Ecto neural progenitor cell (in vitro differentiated cells): ENCODE measurements around the gene PPP4C.

Experiments used
- DNase-seq: peaks from one replicate; pipeline ENCODE4 v3.0.0-alpha.2; 2018; ENCODE audit warnings: low spot score

Gene PPP4C

GRCh38 chr16:30082545-30083090 is 6.8 kb downstream of the PPP4C start:
- no peak for DNase-seq

GRCh38 chr16:30083216-30084055 is 7.6 kb downstream of the PPP4C start:
- DNase-seq = no peak

DNA sequence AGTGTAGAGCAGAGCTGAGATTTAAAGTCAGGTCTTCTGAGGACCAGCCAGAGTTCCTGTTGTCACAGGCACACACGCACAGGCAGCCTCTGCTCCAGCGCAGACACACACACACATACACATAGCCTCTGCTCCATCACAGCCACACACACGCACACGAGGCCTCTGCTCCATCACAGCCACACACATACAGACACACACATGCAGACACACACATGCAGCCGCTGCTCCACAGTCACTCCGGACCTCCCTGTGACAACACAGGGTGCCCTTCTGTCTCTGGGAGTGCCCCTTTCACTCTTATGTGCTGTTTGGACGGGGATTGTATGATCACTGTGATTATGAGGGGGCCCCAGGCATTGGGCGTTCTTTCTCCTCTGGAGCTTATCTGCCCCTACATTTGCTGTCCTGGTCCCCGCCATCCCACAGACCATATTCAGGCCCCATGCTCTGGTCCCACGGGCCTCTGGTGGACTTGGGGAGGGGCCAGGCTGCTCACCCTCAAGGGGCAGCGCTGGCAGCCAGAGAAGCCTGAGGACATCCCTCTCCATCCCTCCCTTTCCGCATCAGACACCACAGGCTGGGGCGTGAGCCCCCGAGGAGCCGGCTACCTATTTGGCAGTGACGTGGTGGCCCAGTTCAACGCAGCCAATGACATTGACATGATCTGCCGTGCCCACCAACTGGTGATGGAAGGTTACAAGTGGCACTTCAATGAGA is 8.5 kb downstream of the PPP4C start:
- DNase-seq = no peak

GRCh38 chr16:30084816-30085159 is 9.0 kb downstream of the PPP4C start:
- no peak for DNase-seq

GRCh38 chr16:30085247-30085646 is 9.5 kb downstream of the PPP4C start:
- DNase-seq = no peak

DNA sequence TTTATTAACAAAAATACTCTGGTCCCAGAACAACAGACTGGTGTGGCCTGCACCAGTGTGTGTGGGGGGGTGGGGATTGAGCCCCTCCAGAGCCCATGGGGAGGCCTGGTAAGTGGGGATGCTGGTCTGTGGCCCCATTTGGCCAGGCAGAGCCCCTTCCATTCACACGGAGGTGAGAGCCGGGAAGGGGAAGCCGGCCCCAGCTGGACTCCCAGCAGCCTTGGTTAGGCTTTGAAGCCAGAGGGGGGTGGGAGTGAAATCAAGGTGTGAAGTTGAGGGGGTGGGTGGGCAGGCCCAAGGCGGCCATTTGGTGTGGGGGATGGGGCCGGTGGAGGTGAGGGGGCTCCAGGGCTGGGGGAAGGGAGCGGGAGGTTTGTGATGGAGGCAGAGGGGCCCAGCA is 10.0 kb downstream of the PPP4C start:
- DNase-seq = no peak

DNA sequence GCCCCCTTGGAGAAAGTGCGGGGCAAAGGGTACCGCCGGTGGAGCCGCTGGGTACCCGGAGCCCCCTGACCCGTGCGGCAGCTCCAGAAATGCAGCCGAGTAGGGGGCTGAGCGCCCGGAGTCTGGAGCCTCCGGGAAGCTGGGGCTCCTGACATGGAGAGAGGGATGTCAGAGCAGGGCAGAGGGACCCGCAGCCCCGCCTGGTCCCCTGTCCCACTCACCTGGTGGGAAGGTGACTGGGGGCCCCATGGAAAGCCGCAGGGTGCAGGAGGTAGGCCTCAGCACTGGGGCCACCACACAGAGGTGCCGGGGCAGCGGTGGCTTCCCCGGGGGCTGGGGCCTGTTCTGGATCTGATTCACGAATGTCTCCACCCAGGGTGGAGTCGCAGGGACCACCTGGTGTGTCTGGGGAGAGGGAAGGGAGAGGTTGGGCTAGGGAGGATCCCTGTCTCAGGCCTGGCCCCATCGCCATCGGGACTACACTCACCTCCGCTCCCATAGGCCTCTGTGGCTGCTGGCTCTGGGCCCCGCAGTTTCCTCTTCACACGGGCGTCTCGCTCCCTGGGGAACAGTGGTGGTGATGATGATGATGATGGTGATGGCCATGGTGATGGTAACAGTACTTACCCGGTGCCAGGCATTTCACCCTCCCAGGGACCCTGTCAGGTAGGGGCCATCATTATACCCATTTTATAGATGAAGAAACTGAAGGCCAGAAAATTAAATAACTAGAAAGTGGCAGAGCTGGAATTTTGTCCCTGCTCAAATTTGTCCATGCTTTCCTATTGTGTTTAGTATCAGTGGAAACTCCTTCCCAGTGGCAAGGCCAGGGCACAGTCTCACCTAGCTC is 10.7 kb downstream of the PPP4C start:
- DNase-seq = no peak

DNA sequence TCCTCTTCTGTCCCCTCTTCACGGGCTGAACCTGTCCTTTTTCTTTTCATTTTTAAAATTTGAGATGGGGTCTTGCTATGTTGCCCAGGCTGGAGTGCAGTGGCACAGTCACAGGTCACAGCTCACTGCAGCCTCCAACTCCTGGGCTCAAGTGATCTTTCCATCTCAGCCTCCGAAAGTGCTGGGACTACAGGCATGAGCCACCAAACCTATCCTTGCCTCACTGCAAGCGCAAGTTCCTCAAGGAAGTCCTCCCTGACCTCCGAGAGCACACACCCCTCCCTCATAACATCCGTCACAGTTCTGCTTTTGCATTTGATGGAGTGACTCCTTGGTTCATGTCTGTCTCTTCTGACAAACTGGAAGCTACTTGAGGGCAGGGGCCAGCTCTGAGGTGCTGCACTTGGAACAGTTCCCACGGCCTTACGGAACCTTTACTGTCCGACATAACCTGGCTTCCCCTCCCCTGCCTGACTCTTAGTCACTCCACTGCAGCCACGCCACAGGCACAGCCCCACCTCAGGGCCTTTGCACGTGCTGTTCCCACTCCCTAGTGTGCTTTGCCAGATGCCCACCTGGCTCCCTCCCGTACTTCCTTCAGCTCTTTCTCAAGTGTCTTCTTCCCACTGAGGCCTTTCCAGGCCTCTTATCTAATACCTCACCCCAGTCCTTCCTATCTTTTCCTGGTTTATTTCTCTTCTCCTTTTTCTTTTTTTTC is 11.5 kb downstream of the PPP4C start:
- DNase-seq = no peak

- no peak for DNase-seq
Observed at GRCh38 chr16:30088237-30088831, 12.5 kb downstream of the PPP4C start.

DNA sequence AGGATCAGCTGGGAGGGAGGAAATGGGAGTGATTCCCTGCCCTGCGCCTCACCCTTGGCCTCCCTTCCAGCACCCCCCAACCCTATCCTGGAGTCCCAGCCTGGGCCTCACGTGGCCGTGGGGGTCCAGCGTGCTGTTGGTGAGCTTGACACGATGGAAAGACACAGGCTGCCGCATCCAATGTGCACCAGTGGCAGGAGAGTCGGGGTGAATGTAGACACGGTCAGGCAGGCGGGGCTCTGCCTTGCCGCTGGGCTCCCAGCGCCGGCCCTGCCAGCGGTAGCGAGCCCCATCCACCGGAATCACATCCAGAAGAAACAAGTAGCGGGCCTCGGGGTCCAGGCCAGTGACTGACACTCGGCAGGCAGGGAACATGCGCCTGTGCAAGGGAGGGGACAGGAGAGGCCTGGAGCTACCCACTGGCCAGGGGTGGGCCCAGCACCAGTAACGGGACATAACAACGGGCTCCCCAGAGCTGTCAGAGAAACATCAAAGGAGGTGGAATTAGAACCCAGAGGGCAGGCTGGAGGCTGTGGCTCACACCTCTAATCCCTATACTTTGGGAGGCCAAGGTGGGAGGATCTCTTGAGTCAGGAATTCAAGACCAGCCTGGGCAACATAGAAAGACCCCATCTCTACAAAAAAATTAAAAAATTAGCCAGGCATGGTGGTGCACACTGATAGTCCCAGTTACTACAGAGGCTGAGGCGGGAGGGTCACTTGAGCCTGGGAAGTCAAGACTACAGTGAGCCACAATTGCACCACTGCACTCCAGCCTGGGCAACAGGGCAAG is 13.2 kb downstream of the PPP4C start:
- DNase-seq = no peak

DNA sequence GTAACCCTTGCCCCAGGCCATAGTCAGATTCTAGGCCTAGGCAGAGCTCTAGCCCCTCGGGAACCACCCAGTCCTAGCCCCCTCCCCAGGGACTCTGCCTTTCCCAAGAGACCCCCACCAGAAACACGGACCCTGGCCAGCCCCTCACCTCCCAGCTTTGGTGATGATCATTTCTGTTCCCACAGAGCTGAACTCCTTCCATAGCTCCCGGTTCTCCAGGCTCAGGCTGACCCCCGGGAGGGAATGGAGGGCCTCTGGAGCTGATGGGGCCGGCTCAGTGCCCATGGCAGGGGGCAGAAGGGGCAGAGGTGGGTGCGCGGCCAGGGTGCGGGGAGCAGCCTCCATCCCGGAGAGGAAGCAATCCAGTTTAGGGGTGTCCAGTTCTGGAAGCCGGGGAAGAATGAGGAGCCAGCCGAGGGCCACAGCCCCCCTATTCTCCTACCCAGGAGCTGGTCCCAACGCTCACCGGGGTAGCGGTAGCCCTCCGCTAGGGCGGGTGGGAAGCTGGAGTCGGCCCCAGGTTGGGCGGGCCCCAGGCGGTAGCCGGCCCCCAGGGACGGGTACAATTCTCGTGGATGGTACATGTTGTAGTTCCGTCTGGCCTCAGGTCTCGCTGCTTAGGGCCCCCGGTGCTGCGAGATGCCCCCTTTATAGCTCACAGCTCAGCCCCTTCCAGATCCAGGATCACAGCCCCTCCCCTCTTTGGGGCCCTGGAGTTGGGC is 15.0 kb downstream of the PPP4C start:
- DNase-seq = no peak

DNA sequence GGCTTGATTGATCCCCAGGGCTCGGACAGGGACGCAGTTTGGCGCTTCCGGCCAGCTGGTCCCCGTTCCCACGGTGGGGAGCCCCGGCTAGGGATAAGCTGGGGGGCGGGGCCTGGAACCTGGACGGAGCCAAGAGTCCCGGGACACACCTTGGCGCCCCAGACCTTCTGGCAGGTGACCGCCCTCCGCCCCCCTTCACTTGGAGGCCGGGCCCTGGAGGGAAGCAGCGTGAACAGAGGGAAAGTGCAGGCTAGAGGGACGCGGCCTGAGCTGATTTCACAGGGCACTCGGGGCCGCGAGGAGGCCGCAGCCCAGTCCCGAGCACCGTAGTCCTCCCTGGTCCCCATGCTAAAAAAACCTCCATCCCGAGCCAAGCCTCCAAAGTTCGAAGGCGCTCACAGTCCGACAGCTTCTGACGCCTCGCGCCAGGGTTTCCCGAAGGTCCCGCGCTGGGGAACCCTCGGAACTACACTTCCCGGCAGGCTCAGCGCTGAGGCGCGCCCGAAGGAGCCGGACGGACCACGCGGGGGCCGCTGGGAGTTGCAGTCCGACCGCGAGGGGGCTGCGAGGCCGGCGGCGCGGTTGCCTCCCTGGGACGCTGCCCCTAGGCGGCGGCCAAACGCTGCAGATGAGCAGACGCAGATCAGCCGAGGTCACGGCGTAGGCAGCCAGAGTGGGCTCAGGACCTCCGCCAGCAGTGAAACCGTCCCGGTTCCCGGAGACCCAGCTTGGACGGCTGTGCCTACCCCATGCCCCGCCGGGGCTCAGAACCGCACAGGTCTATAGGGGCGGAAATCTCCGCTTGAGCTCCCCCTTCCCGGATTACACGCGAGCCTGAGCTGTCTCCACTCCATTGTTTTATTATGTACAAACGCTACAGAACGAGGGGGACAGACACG is 15.9 kb downstream of the PPP4C start, which contains the start of gene TBX6:
Gene TBX6, minus strand, starts transcription at position 451 of the 899 bp plus-strand sequence. CDS start 731 bp downstream, outside the sequence.
- DNase-seq = peak; percentile 96

DNA sequence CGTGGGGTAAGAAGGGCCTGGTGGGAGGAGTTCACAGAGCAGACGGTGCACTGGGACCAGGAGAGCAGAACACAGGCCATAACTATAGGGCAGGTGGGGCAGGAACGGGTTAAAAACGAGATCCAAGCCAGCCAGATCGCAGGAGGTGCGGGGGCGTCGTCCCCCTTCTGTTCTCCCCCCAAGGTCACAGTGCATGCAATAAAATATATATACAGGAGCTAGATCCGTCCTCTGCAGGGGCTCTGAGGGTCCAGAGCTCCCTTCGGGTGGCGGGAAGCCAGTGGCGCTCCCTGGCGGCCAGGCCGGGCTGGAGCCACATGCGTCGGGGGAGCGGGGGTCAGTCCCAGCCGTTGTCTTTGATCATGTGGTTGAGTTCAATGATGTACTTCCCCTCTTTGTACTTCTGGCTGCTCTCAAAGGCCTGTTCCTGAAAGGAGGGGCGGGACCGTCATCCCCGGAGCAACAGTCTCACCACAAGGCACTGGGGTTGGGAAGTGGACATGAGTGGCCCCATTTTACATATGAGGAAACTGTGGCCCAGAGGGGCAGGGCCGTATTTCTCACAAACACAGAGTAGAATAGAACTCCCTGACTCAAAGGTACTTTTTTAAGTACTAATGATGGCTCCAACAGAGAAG is 16.7 kb downstream of the PPP4C start:
- peak; percentile 80 for DNase-seq

DNA sequence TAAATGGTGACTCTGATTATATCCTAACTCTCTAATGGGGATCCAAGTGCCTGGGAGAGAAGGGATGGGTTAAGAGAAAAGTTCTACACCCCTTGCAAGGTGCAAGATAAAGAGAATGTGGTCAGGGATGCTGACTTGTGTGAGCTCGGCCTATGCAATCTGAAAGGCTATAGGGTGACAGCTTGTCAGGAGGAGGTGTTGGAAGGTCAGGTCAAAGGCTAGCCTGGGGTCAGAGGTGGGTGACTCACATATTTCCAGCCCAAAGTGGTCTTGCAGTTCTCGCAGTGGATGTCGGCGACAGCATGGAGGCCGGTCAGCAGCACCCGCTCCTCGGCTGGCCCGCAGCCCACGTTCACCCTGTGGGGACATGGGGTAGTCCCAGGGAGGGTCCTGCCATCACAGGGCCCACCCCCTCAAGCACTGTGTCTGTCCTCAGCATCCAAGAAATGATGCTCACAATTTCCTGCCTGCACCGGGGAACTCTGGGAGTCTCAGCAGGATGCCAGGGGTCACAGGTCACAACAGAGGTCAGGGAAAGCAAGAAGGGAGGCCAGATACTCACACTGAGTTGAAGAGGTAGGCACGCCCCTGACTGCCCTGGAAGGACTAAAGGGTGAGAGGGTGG is 18.9 kb downstream of the PPP4C start:
- DNase-seq = peak; percentile 70

DNA sequence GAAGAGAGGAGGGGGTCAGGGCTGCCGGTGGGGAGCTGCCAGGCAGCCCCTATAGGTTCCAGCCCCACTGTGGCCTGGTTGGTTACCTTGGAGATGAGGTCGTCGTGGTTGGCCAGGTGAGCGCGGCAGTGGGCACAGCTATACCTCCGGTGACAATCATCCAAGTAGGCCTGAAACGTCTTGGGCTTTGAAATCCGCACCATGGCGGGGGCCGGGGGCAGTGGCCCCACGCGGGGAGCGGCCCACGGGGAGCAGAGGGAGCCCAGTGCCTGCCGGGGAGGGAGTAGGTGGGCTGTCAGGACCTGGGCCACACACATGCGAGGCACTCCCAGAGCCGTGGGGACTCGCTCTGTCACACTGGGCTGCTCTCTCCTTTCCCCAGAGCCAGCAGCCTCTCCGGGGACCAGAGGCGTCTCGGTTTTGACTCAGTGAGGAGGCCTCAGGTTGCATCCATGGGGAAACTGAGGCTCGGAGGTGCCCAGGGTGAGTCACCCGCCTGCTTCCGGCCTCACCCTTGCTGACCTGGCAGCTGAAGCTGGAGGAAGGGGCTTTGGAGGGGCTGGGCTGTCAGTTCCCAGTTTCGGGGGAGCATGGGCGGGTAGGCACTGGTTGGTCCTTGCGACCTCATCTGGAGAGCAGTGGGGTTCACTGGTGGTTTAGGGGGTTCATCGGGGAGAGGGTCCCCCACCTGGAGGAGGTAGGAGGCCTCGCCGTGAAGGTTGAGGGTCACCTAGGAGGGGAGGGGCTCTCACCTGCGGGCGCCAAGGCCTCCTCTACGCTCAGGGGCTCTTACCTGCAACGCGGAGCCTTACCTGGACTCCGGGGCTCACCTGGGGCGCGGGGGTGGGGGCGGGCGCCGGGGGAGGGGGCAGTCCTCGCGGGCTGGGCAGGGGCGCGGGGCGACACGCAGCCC is 19.6 kb downstream of the PPP4C start:
- DNase-seq = no peak

DNA sequence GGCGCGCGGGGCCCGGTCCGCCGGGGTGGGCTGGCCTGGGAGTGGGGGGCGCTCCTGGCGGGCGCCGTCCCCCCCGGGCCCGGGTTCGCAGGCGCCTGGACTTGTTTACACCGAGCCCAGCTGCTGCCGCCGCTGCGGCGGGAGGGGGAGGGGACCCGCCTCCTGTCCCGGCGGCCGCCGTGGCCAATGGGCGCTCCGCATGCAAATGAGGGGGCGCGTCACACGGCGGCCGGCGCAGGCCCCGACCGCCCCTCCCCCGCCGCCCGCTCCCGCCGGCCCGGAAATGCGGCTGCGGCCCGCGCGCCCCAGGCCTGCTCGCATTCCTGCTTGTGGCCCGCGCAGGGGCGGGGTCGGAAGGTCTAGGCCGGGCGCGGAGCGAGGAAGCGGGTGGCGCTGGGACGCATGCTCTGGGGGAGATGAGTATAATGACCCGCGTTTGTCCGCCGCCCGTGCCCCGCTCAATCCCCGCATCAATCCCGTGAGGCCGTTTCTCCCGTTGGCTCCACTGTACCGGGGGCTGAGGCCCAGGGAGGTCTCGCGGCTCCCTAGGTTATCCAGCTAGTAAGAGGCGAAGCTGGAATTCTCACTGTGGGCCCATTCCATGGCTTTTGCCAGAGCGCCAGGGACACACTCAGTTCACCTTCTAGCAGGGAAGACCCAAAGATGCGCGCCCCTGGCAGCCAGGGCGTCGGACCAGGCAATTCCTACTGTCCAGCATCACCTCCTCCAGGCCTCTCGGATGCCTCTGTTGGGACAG is 20.5 kb downstream of the PPP4C start, which contains the start of gene YPEL3:
Gene YPEL3, minus strand, starts transcription at position 109 of the 757 bp plus-strand sequence. CDS start 731 bp downstream, outside the sequence.
- peak; percentile 96 for DNase-seq
